ENCODE measurements around the gene AGMO.

The AGMO gene

GRCh38 chr7:15418264-15418663 is 143.6 kb downstream of the AGMO start:
- Histone ChIP-seq H3K4me1 (ENCODE audit: low read length) (no peaks in the 10 kb centered on the region), H3K9me3 (ENCODE audit: insufficient read depth, low read length) (no peaks in the 10 kb centered on the region), H4K20me1 (ENCODE audit: insufficient read depth, low read length) (no peaks in the 10 kb centered on the region), H3K36me3 (replicated peaks; ENCODE audit: low read depth, low read length) (no peaks in the 10 kb centered on the region), H3K4me2 (ENCODE audit: low read length) (no peak overlapping the region), H3K9ac (ENCODE audit: low read length) (no peak overlapping the region), H3K79me2 (ENCODE audit: low read length) (no peaks in the 10 kb centered on the region), H3K27ac (ENCODE audit: low read length) (no peak overlapping the region), H2AFZ (ENCODE audit: low read depth, low read length) (no peak overlapping the region), H3K4me3 (ENCODE audit: low read length) (no peak overlapping the region), H3K27me3 (ENCODE audit: low read depth, low read length) (no peaks in the 10 kb centered on the region)
- TF ChIP-seq CTCF (IDR thresholded peaks at IDR 0.05; ENCODE audit: low read depth, low read length) (no peak), EZH2phosphoT487 (IDR thresholded peaks at IDR 0.05; ENCODE audit: low read depth) (no peak)

GRCh38 chr7:15417341-15417988 is 144.3 kb downstream of the AGMO start:
- no peaks in the 10 kb centered on the region for H3K27me3 ChIP-seq (ENCODE audit: low read depth, low read length)
- H3K27ac ChIP-seq (ENCODE audit: low read length), result no peak overlapping the region
- no peak overlapping the region for H3K4me3 ChIP-seq (ENCODE audit: low read length)
- H3K9me3 ChIP-seq (ENCODE audit: insufficient read depth, low read length), result no peaks in the 10 kb centered on the region
- H3K36me3 ChIP-seq (replicated peaks; ENCODE audit: low read depth, low read length), result no peaks in the 10 kb centered on the region
- no peak overlapping the region for H3K4me2 ChIP-seq (ENCODE audit: low read length)
- TF ChIP-seq EZH2phosphoT487 (IDR thresholded peaks at IDR 0.05; ENCODE audit: low read depth), result no peak
- no peak for TF ChIP-seq CTCF (IDR thresholded peaks at IDR 0.05; ENCODE audit: low read depth, low read length)
- H3K79me2 ChIP-seq (ENCODE audit: low read length), result no peaks in the 10 kb centered on the region
- H2AFZ ChIP-seq (ENCODE audit: low read depth, low read length), result no peak overlapping the region
- H3K4me1 ChIP-seq (ENCODE audit: low read length), result no peaks in the 10 kb centered on the region
- H3K9ac ChIP-seq (ENCODE audit: low read length), result no peak overlapping the region
- no peaks in the 10 kb centered on the region for H4K20me1 ChIP-seq (ENCODE audit: insufficient read depth, low read length)

- H3K9ac ChIP-seq (ENCODE audit: low read length), result no peak overlapping the region
- H3K27me3 ChIP-seq (ENCODE audit: low read depth, low read length), result no peaks in the 10 kb centered on the region
- no peak overlapping the region for H3K4me3 ChIP-seq (ENCODE audit: low read length)
- H3K4me2 ChIP-seq (ENCODE audit: low read length), result no peak overlapping the region
- no peak overlapping the region for H2AFZ ChIP-seq (ENCODE audit: low read depth, low read length)
- H3K79me2 ChIP-seq (ENCODE audit: low read length), result no peaks in the 10 kb centered on the region
- H3K27ac ChIP-seq (ENCODE audit: low read length), result no peak overlapping the region
- no peaks in the 10 kb centered on the region for H3K36me3 ChIP-seq (replicated peaks; ENCODE audit: low read depth, low read length)
- TF ChIP-seq EZH2phosphoT487 (IDR thresholded peaks at IDR 0.05; ENCODE audit: low read depth), result no peak
- TF ChIP-seq CTCF (IDR thresholded peaks at IDR 0.05; ENCODE audit: low read depth, low read length), result no peak
- no peaks in the 10 kb centered on the region for H4K20me1 ChIP-seq (ENCODE audit: insufficient read depth, low read length)
- H3K4me1 ChIP-seq (ENCODE audit: low read length), result no peaks in the 10 kb centered on the region
- H3K9me3 ChIP-seq (ENCODE audit: insufficient read depth, low read length), result no peaks in the 10 kb centered on the region
Observed at GRCh38 chr7:15411019-15411418, 150.8 kb downstream of the AGMO start.

- Histone ChIP-seq H3K27me3 (ENCODE audit: low read depth, low read length) (no peaks in the 10 kb centered on the region), H3K79me2 (ENCODE audit: low read length) (no peaks in the 10 kb centered on the region), H3K36me3 (replicated peaks; ENCODE audit: low read depth, low read length) (no peaks in the 10 kb centered on the region), H3K9ac (ENCODE audit: low read length) (no peak overlapping the region), H3K4me1 (ENCODE audit: low read length) (no peaks in the 10 kb centered on the region), H3K27ac (ENCODE audit: low read length) (no peak overlapping the region), H3K4me3 (ENCODE audit: low read length) (no peak overlapping the region), H4K20me1 (ENCODE audit: insufficient read depth, low read length) (no peaks in the 10 kb centered on the region), H3K4me2 (ENCODE audit: low read length) (no peak overlapping the region), H2AFZ (ENCODE audit: low read depth, low read length) (no peak overlapping the region), H3K9me3 (ENCODE audit: insufficient read depth, low read length) (no peaks in the 10 kb centered on the region)
- TF ChIP-seq CTCF (IDR thresholded peaks at IDR 0.05; ENCODE audit: low read depth, low read length) (no peak), EZH2phosphoT487 (IDR thresholded peaks at IDR 0.05; ENCODE audit: low read depth) (no peak)
Observed at GRCh38 chr7:15407910-15408309, 153.9 kb downstream of the AGMO start.

Data from OCI-LY3 (cell line).